Activated CD4-positive, alpha-beta T cell treated with anti-CD3 and anti-CD28 coated beads for 4 hours (primary cell): ENCODE data around the gene BICC1.

Experiments
- DNase-seq, 2 donors: peaks; one replicate each; pipeline ENCODE4 v3.0.0-alpha.2; 2020

Gene BICC1

GRCh38 chr10:58715061-58715460 is 202.4 kb downstream of the BICC1 start:
- DNase-seq: no peak

GRCh38 chr10:58718596-58718995 is 205.9 kb downstream of the BICC1 start:
- DNase-seq: no peak

GRCh38 chr10:58721601-58722281 is 209.1 kb downstream of the BICC1 start:
- no peak for DNase-seq

DNA sequence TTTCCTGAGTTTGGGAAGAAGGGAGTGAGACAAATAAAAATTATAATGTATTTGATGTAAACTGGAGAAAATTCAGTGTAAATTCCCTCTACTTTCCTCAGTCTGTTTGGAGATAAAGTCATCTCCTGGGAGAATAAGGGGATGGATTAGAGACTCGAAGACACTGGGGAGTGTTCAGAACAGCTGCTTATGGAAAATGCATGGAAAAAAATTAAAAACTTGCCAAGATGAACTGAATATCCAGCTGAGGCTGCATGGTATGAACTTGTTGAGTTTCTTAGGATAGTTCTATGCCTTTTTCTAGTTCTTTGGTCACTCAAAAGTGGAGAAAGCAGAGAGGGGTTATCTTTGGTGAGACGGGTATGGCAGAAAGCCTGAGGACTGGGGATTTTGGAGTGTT is 210.5 kb downstream of the BICC1 start:
- no peak for DNase-seq

DNA sequence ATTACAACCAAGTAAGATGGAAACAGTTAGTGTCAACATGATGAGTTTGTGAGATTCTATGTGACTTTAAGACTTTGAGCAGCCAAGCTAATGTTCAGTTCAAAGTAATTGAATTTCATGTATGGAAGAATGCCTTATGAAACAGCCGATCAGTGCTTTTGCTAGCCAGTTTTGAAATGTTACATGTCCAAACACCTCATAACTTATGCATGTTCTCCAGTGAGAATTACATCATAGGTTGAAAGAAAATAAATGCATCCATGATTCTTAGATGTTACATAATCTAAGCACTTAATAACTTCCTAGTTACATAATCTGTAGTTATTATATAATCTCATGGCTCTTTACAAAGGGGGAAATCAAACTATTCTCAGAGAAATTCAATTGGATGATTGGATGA is 211.3 kb downstream of the BICC1 start:
- DNase-seq: no peak

DNA sequence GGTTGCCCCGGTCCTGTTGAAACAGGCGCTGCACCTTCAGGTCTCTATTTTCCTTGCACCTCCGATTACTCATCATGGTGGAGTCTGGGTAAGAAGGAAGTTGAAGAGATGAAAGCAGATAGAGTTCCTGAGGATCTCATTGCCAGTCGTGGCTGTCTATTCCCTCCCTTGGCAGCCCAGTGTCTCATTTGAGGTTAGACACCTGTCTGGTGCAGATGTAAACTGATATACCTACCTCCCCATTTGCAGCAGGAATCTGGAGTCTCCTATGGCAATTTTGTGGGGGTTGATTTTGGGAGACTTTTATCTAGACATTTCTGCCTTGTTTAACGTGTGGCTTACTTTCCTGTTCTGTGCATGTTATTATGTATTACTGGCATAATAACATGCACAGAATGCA is 212.1 kb downstream of the BICC1 start:
- DNase-seq: no peak

GRCh38 chr10:58725901-58726300 is 213.2 kb downstream of the BICC1 start:
- DNase-seq: no peak

DNA sequence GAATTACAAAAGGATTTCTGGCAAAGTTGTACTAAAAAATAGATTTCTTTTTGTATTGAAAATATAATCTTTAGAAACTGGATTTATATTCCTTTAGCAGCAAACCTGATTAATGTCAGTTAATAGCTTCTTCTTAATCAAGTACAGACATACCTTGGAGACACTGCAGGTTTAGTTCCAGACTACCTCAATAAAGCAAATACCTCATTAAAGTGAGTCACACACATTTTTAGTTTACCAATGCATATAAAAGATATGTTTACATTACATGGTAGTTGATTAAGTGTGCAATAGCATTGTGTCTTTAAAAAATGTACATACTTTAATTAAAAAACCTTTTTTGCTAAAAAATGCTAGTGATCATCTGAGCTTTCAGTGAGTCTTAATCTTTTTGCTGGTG is 215.0 kb downstream of the BICC1 start:
- no peak for DNase-seq

DNA sequence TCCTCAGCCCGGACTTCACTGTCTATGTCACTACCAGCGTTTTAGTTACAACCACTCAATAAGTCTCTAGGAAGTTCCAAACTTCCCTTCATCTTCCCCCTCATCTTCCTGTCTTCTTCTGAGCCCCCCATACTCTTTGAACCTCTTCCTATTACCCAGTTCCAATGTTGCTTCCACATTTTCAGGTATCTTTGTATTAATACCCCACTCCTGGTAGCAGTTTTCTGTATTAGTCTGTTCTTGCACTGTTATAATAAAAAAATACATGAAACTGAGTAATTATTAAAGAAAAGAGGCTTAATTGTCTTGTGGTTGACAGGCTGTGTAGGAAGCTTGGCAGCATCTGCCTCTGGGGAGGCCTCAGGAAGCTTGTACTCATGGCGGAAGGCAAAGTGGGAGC is 218.6 kb downstream of the BICC1 start:
- no peak for DNase-seq

- no peak for DNase-seq
These were observed 220.8 kb downstream of the BICC1 start for GRCh38 chr10:58733436-58733835.

DNA sequence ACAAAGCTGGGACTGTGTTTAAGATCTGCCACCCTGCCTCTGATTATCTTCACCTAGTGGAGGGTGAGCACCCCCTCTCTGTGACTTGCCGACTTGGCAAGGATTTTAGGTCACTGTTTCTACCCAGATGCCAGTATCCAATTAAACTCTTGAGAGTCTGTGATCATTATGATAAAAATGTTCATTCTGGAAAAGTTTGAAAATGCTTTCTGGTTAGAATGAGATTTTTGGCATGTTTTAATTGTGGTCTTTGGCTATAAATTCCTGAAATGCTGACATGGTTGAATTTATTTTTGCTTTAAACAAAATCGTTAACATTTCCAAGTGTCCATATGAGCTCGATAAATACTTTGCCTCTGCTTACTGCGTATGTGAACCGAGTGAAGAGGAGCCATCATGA is 221.4 kb downstream of the BICC1 start:
- DNase-seq: no peak

GRCh38 chr10:58734664-58735063 is 222.0 kb downstream of the BICC1 start:
- DNase-seq: no peak

GRCh38 chr10:58735087-58735486 is 222.4 kb downstream of the BICC1 start:
- no peak for DNase-seq

- no peak for DNase-seq
These were observed 228.1 kb downstream of the BICC1 start for GRCh38 chr10:58740620-58741369.

DNA sequence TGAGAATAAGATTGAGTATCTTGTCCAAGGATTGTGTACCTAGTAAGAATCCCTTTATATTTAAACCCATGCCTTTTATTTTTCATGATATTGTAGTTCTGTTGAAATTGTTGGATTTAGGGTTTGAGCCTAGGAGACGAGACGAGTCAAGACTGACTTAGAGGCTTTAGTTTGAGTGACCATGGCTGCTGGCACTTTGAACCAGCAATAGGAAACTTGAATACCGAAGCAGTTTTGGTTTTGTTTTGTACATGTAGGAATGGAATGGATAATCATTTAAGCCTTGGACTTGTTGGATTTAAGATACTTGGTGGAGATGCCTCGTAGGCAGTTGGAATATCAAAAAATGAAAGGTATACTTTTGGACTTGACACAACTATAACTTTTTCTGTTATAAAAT is 229.0 kb downstream of the BICC1 start:
- DNase-seq: no peak

DNA sequence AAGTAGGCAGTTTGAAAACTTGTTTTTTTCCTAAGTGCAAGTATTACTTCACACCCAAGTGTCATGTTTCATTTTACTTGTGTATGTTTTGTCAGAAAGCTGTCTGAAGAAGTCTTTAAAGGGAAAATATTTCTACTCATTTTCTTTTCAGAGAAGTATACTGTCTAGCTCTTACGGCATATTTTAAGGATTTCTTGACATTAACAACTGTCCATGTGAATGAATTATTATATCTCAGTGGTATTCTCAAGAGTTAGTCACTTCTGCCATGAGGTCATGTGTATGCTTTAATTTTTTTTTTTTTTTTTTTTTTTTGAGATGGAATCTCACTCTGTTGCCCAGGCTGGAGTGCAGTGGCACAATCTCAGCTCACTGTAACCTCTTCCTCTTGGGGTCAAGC is 229.5 kb downstream of the BICC1 start:
- no peak for DNase-seq

- no peak for DNase-seq
These were observed 230.9 kb downstream of the BICC1 start for GRCh38 chr10:58743466-58744115.

DNA sequence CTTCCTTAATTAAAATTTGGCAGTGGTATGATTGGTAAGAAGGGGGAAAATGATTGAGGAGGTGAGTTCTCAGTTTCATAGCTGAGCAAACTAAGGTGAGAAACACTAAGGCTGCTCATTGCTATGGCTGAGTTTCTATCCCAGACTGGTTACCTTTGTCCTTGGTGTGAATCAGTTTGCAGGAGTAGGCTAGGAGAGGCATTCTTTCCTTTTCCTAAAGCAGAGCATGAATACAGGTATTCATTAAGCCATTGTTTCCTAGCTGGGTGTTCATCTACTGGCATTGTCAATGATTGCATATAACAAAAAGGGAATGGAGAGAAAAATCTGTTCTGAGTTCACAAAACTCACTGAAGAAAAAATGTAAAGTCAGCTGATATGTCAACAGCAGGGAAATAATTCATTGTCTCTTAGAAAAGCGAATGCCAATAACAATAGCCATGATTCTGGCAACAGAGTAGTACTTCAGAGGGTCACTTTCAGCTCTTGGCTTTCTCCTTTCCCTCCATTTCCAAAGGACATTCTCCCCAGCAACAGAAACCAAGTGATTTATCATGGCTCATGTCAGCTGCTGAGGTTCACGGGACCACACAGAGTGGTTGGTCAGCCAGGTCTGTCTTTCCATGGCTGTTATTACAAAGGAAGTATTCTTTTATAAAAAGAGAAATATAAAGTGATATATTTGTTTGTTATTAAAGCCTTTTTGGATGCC is 234.0 kb downstream of the BICC1 start:
- no peak for DNase-seq

- DNase-seq: no peak
These were observed 235.0 kb downstream of the BICC1 start for GRCh38 chr10:58747687-58748086.

DNA sequence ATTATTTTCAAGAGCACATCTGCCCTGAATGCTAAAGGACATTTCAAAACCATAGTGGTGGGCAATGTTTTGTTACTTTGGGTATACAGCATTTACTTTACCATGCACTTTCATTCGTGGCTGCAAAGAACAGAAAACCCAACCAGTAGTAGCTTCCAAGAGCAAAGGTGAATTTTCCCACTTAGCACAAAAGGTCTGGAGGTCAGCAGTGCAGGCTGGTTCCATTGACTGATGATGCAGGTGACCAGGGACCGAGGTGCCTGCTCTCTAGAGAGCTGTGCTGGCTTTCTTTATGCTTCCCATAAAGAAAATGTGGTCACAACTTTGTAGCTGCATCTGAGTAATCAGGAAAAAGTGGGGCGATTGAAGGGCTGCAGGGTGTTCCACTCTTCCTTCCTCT is 240.0 kb downstream of the BICC1 start:
- DNase-seq: no peak

- DNase-seq: no peak
These were observed 240.8 kb downstream of the BICC1 start for GRCh38 chr10:58753425-58753824.

DNA sequence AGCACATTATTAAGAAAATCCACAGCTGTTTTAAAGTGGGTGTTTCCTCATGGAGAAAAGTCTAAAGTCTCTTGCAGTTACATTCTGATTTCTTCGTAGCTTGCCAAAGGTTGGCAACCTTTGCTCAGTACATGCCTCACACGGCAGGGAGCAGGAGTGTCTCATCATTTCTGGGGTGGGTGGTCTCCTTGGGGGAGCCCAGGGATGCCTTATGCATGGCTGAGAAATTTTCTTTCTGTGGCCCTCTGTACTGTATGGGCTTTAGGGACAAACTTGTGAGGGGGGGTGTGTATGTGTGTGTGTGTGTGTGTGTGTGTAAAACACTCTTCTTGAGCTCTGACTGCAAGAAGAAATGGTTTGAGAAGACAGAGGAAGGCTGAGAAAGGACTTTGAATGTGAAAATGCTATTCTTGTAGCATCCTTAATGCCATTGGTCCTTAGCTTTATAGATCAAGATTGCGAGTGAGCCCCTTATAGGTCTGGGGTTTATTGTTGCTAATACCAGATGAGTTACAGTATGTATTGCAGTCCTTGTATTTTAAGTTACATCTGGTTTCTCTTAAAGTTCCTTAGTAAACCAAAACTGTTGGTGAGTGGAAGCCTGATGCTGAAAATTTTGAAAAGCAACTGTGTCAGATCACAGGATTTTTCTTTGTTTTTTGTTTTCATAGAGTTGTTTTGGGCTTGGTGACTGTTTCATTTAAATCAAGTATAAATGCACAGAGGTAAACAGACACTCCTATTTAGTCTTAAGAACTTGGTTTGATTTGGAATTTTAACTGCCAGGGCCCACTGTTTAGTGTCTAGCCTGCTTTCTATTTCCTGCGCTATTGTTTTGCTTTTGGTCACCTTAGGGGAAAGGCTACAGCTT is 242.0 kb downstream of the BICC1 start:
- DNase-seq: no peak

GRCh38 chr10:58755340-58755610 is 242.6 kb downstream of the BICC1 start:
- no peak for DNase-seq
